ENCODE results near the gene MAGOH. TPM values are rescaled to one million over a fixed set of nuclear protein-coding genes. Genes with fewer than 3 reads are reported as not detected.

MAGOH gene
- total RNA-seq, 1 donor from 2014 or later, result 42.4 TPM

DNA sequence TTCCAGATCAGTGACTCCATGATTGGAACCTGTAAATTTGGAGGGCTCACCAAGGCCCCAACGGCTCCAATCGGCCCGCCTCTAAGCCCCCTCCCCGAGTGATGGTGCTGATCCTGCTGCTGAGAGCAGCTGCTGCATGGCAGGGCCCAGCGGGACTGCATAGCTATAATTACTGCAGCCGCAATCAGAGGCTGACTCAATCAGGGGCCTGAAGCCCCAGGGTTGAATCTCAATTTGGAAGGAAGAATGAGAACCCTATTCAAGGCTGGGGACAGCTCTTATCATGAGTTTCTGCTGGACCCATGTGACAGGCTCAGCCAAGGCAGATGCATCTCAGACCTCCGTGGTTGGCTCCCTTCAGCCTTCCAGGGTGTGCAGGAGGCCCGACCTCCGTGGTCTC is 42.8 kb upstream of the MAGOH start:
- no peaks in the 10 kb centered on the region for H3K36me3 ChIP-seq (ENCODE audit: control insufficient read depth, insufficient read depth, low read length)
- H3K4me3 ChIP-seq (ENCODE audit: low read depth, low read length), result no peak overlapping the region
- H3K27me3 ChIP-seq (ENCODE audit: control insufficient read depth, insufficient read depth, low read length), result no peaks in the 10 kb centered on the region
- no peak for DNase-seq (ENCODE audit: low read depth)
- TF ChIP-seq, protein P1, sequence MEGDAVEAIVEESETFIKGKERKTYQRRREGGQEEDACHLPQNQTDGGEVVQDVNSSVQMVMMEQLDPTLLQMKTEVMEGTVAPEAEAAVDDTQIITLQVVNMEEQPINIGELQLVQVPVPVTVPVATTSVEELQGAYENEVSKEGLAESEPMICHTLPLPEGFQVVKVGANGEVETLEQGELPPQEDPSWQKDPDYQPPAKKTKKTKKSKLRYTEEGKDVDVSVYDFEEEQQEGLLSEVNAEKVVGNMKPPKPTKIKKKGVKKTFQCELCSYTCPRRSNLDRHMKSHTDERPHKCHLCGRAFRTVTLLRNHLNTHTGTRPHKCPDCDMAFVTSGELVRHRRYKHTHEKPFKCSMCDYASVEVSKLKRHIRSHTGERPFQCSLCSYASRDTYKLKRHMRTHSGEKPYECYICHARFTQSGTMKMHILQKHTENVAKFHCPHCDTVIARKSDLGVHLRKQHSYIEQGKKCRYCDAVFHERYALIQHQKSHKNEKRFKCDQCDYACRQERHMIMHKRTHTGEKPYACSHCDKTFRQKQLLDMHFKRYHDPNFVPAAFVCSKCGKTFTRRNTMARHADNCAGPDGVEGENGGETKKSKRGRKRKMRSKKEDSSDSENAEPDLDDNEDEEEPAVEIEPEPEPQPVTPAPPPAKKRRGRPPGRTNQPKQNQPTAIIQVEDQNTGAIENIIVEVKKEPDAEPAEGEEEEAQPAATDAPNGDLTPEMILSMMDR (IDR thresholded peaks at IDR 0.05; ENCODE audit: insufficient read depth, low read length, poor library complexity, severe bottlenecking), result no peak

DNA sequence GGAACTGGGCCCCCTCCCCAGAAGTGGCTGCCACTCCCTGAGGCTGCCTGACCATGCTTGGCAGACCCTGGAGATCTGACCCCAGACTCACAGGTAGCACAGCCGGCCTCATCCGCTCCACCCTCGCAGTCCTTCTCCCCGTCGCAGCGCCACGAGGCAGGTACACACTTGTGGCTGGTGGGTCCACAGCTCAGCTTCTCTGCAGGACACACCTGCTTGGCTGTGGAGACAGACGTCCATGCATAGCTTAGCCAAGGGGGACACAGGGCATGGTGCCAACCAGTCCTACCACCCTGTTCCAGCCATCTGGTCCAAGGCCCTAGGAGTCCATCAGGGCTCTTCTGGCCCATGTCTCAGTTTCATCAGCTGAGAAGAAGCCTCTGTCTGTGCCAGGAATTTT is 42.2 kb upstream of the MAGOH start:
- no peak for DNase-seq (ENCODE audit: low read depth)
- H3K27me3 ChIP-seq (ENCODE audit: control insufficient read depth, insufficient read depth, low read length), result no peaks in the 10 kb centered on the region
- H3K4me3 ChIP-seq (ENCODE audit: low read depth, low read length), result no peak overlapping the region
- TF ChIP-seq, protein P1 (IDR thresholded peaks at IDR 0.05; ENCODE audit: insufficient read depth, low read length, poor library complexity, severe bottlenecking), result no peak
- no peaks in the 10 kb centered on the region for H3K36me3 ChIP-seq (ENCODE audit: control insufficient read depth, insufficient read depth, low read length)

DNA sequence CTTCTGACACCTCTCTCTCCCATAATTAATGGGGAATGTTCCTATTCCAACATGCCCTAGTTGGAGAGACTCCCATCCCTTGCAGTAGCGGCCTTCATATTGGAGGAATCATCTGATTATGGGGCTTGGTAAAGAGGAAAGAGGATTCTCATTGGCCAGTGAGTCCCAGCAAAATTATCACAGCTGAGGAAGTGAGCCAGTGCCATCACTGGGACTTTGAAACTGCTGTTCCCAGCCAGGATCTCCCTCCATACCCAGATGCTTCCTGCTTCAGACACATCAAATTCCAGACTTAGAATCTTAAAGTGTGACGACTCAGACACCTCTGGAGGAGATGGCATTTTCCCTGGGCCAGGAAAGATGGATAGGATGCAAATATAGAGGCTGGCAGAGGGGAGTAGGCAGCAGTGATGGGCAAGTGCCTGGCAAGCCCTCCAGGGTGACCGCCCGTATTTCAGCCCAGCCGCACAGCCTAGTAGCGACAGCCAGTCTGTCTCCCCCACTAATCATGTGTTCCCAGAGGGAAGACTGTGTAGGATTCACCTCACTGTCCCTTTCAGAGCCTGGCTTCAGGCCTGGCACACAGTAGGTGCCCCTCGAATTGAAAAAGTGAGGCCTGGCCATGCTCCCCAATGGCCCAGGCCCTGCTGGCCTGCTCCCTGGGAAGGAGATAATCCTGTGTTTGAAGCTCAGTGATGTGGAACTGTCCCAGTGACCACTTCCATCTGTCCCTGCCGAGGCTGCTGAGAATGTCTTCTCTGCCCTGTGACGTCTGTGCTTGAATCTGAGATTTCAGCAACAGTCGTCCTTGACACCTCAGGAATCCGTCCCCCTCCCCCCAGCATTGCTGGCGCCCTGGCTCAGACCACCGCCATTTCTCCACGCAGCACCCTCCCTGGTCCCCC is 41.2 kb upstream of the MAGOH start:
- TF ChIP-seq, protein P1 (IDR thresholded peaks at IDR 0.05; ENCODE audit: insufficient read depth, low read length, poor library complexity, severe bottlenecking), result no peak
- DNase-seq (ENCODE audit: low read depth), result no peak
- H3K36me3 ChIP-seq (ENCODE audit: control insufficient read depth, insufficient read depth, low read length), result no peaks in the 10 kb centered on the region
- no peak overlapping the region for H3K4me3 ChIP-seq (ENCODE audit: low read depth, low read length)
- H3K27me3 ChIP-seq (ENCODE audit: control insufficient read depth, insufficient read depth, low read length), result no peaks in the 10 kb centered on the region

DNA sequence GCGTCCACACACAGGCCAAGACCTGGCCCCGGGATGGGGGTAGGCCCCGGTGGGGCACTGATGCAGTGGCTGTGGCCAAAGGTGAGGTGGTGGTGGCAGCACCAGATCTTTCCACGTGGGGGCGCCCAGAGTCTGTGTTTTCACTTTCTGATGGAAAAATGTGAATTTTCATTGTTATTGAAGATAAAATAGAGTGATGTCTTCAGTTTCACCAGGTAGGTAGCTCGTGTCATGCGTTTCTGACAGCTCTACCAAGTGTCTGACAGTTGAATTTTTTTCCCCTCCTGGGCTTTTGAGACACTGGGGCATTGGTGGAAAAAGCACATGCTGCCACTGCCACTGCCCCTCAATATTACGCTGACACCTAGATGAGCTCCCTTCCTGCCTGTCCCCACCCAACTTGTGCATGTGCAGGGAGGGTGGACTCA is 40.0 kb upstream of the MAGOH start:
- Histone ChIP-seq H3K4me3 (ENCODE audit: low read depth, low read length) (no peak overlapping the region), H3K36me3 (ENCODE audit: control insufficient read depth, insufficient read depth, low read length) (no peaks in the 10 kb centered on the region), H3K27me3 (ENCODE audit: control insufficient read depth, insufficient read depth, low read length) (no peaks in the 10 kb centered on the region)
- TF ChIP-seq, protein P1 (IDR thresholded peaks at IDR 0.05; ENCODE audit: insufficient read depth, low read length, poor library complexity, severe bottlenecking), result peak; percentile 79
- no peak for DNase-seq (ENCODE audit: low read depth)

DNA sequence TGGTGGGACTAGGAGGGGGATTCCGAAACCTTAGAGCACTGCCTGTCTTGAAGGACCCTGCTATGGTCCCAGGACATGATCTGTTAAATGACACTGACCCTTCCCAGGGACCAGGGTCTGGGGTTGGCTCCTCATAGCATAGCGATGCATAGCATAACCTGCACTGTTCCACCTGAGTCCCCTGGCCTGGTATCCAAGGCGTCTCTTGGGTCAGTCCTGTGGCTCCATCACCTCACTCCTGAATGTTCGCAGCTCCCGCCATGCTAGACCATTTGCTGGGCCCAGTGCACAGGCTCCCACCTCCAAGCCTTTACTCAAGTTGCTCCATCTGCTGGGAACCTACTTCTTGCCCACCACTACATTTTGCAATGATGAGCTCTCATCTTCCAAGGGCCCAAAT is 39.0 kb upstream of the MAGOH start:
- H3K4me3 ChIP-seq (ENCODE audit: low read depth, low read length), result no peak overlapping the region
- TF ChIP-seq, protein P1 (IDR thresholded peaks at IDR 0.05; ENCODE audit: insufficient read depth, low read length, poor library complexity, severe bottlenecking), result no peak
- H3K27me3 ChIP-seq (ENCODE audit: control insufficient read depth, insufficient read depth, low read length), result no peaks in the 10 kb centered on the region
- no peaks in the 10 kb centered on the region for H3K36me3 ChIP-seq (ENCODE audit: control insufficient read depth, insufficient read depth, low read length)
- no peak for DNase-seq (ENCODE audit: low read depth)

DNA sequence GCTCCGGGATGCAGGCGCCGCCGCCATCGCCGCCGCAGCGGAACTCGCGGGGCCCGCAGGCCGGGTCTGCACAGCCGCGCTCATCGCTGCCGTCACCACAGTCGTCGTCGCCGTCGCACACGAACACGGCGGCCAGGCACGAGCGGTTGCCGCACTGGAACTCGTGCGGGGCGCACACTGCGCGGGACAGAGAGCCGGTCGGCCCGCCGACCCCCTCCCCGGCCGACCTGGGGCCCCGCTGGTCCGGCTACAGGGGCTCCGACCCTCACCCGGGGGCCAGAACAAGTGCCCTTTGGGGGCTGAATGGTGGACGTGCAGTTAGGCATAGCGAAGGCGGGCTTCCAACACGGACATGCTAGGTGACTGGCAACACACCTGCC is 38.6 kb upstream of the MAGOH start:
- no peak overlapping the region for H3K4me3 ChIP-seq (ENCODE audit: low read depth, low read length)
- DNase-seq (ENCODE audit: low read depth), result no peak
- H3K27me3 ChIP-seq (ENCODE audit: control insufficient read depth, insufficient read depth, low read length), result no peaks in the 10 kb centered on the region
- TF ChIP-seq, protein P1 (IDR thresholded peaks at IDR 0.05; ENCODE audit: insufficient read depth, low read length, poor library complexity, severe bottlenecking), result no peak
- no peaks in the 10 kb centered on the region for H3K36me3 ChIP-seq (ENCODE audit: control insufficient read depth, insufficient read depth, low read length)
